SIG-M5 treated with dmso at 0.1 percent for 504 hours (cell line): ENCODE measurements around the gene CLCN1.

Experiments used
- DNase-seq: peaks from one replicate; lab custom pipeline; 2025; ENCODE audit not compliant: unreplicated experiment; lab: John Stamatoyannopoulos, UW

CLCN1 gene

DNA sequence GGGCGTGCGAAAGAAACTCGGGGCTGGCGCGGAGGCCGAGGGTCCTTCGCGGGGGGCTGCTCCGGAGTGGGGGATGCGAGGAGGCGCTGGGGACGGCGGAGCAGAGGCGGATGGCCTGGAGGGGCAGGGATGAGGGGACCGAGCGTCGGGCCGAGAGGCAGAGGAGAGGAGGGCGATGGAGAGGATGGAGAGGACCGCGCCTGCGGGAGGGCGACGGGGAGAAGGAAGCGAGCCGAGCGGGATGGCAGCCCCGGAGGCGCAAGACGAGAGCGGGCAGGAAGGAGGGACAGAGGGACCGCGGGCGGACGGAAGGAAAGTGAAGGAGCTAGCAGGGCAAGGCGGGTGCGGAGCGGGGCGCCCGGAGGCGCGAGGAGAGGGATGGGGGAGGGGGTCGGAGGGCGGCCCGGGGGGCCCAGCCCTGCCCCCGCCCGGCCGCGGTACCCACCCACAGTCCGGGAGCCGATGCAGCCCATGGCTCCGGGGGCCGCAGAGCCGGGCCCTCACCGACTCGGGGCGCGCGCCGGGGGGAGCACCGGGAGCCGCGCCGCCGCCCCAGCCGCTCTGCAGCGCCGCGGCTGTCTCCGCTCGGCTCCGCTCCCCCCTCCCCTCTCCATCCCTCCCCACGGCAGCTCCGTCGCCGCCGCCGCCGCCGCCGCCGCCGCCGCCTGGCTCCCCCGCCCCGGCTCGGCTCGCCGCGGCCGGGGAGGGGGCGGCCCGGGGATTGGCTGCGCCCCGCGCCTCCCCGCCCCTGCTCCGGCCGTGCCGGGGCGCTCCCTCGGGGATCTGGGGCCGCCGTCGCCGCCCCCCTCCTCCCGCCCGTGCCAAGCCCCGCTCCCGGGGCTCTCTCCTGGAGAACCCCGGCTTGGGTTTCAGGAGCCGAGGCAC, 46.5 kb downstream of the CLCN1 start, which contains the start of gene FAM131B:
Gene FAM131B, minus strand, starts transcription at position 583 of the 885 bp plus-strand sequence. Its CDS starts 110 bp downstream, at position 473.
- DNase-seq, result no peak

DNA sequence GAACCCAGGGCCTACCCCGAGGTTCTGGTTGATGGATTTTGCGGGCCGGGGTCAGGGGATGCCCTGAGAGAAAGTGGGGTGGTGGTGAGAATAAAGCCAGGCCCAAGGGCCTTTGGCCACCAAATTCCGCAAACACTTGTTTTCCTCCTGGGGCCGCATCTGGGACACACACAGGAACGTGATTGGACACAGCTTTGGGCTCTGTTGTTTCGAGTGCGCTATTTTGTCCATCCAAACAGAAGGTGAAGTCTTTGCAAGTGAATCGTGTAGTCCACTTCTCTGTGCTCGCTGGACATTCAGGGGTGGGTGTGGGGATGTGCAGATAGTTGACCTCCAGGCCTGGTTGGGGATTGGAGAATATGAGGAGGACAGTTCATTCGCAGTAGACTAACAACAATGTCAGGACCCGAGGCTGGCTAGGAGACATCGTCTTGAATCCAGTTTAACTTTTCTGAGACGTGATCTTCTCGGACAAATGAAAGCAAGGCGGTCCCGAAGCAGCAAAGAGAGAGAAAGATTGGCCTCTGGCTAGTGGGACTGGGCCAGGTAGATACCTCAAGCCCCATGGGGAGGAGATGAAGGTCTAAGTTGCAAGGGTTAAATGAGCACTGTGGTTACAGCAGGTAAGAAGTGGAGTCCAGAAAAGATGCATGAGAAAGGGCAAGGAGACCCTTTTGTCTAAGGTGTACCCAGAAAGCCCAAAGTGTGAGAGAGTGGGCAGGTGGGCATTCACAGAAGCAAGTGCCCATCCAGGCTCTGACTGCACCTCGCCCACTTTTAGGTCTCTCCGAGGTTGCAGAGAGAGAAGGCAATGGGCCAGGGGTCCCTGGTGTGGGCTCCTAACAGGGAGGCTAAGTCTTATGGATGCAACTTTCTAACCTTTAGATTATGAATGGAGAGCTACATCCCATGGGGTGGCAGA, 47.4 kb downstream of the CLCN1 start:
- DNase-seq, result no peak

DNA sequence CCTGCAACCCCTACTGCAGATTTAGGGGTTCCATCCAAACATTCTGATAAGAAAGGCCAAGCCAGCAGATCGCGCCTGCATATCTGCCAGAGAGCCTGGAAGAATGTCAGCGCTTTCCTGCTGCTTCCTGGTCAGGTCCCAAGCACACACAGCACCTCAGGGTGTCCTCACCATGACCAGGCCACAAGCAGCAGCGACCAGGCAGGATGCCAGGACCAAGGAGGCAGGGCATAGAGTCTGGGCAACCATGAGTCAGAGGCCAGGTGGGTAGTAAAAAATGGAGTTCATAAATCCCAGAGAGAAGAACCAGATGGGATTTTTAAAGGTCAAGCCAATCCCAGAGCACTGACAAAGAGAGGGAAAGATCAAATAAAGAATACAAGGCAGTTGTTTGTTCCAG, 52.1 kb downstream of the CLCN1 start:
- no peak for DNase-seq

DNA sequence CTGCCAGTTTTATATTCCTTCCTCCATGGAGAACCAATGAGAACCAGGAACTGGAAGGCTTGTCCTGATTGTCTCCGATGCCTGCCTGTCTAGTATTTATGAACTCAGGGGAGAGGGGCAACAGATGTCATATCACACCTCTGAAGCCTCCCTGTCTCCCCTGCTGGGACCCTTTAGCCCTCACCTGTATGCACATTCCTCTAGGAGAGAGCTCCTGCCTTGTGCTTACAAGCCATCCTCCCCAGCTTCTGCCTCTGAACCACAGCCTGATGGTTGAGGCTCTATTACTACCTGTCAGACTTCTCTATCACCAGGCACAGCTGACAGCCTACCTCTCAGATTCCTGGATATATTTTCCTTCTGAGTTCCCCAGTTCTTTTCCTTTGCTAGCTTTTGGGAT, 52.5 kb downstream of the CLCN1 start:
- DNase-seq, result no peak

DNA sequence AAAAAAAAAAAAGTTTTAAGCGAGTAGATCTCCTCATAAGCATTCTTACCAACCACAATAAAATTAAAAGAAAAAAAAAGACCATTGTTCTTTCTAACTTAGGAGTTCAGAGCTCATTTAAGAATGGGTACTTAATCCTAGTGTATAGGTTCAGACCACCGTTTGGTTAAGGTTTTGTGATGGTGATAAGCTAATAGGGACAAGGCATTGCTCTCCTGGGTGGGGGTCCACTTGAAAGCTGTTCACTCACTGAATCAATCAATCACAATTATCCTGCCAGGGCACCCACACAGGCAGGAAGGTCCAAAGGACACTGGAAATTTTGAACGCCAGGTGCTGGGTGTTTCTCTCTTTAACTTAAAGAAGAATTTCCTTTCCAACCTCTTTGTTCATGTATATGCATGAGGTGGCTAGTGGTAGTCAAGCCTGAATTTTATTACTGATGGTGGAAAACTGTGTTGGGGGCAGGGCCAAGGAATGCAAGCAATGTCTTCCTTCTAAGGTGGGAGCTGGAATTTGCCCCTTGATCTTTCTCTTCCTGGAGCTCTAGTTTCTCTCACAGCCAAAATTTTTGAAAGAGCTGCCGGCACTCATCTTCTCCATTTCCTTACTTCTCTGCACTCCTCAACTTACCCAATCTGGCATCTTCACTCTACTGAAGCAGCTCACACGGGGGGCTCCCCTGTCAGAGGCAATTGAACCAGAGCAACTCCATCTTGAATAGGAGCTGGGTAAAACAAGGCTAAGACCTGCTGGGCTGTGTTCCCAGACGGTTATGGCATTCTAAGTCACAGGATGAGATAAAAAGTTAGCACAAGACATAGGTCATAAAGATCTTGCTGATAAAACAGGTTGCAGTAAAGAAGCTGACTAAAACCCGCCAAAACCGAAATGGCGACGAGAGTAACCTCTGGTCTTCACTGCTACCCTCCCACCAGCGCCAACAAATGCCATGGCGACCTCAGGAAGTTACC, 54.1 kb downstream of the CLCN1 start:
- DNase-seq, result no peak

DNA sequence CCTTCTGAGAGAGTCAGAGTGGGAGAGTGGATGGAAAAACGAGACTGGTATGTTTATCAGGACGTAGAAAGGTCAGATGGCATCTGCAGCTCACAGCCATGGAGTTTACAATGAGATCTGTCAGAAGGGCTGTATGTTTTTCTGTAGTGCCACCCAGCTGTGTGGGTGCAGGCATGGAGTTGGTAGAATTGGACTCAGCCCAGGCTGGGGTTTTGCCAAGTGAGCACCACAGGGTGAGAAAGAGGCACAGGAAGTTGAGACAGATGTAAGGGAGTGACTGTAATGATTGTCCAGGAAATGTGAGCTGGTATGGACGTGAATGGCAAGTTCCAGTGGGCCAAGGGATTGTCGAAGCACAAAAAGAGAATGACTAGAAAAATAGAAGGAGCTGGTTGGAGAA, 56.2 kb downstream of the CLCN1 start:
- peak; percentile 60 for DNase-seq

DNA sequence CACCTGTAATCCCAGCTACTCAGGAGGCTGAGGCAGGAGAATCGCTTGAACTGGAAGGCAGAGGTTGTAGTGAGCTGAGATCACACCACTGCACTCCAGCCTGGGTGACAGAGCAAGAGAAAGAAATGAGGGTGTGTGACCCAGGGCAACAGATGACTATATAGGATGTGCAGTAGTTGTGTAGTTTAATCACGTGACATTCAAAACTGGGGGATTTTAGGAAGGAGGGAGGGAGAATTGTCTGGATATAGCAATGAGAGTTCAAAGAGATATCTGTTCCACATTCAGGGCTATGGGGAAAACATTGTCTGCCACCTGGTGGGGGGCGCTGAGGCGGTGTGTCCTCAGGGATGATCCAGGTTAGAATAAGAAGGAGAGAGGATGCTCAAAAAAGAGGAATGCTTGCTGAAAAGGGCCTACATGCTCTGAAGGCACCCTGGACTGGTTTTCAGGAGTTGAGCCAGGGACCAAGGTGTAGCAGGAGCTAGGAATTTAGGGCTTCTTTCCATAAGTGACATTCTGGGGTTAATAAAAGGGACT, 57.4 kb downstream of the CLCN1 start:
- DNase-seq, result no peak

DNA sequence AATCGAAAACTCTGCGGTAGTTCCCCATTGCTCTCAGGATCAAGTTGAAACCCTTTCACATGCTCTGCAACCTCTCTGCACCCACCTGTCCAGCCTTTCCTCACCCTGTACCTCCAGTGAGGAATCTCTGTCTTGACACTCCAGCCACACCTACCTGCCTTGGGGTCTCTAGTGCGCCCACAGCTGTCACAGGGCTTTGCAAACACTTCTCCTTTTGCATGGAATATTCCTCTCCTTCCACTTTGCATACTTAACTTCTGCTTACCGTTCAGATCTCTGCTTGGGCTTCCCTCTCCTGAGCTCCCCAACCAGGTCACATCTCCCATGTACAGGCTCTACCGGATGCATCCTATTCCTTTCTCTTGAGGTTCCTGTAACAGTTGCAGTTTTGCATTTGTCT, 58.6 kb downstream of the CLCN1 start:
- peak; percentile 61 for DNase-seq

DNA sequence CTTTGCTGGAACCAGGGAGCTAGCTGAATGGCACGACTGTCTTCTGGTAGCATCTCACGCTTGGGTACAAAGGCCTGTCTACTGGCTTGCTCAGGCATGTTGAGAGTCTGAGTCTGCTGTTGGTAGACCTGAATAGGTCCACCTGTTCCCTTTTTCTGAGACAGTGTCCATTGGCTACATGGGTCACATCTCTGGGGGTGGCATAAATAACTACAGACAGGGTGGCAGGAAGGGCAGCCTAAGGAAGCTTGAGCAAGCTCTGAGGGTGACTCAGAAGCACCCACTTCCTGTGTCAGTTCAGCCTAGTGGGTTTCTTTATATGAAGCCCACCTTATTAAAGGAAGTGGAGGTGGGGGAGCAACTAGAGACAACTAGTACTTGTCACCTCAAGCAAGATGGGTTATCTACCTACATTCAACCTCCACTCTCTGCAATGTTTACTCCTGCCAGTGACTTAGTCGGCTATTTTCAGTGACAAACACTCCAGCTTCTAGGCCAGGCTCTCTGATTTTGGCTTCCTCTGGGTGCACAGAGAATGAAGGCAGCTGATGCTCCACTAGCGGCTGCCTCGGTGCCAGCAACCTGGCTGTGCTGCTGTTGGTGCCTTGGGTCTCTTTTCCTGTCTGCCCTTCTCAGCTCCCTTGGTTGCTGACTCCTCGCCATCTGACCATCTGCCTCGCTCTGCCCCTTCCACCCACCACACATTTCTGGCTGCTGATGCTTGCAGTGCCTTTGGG, 59.6 kb downstream of the CLCN1 start:
- DNase-seq, result peak; percentile 93

DNA sequence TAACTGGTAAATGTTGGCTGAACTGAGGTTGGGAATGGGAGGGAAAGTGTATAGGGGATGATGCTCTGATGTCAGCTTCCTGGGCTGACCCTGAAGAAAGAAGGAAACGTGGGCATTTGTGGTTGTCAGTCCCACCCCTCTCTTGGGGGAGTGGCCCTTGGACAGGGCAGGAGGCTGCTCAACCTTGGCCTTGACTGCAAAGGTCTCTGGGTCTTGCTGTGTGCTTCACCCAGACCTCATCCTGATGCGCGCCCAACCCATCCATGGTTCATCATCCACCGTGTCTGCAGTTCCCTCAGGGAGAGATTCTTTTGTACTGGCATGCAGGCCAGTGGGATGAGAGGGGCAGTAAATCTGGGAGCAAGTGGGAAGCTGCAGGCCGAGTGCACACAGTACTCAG, 60.5 kb downstream of the CLCN1 start:
- DNase-seq, result peak; percentile 52

DNA sequence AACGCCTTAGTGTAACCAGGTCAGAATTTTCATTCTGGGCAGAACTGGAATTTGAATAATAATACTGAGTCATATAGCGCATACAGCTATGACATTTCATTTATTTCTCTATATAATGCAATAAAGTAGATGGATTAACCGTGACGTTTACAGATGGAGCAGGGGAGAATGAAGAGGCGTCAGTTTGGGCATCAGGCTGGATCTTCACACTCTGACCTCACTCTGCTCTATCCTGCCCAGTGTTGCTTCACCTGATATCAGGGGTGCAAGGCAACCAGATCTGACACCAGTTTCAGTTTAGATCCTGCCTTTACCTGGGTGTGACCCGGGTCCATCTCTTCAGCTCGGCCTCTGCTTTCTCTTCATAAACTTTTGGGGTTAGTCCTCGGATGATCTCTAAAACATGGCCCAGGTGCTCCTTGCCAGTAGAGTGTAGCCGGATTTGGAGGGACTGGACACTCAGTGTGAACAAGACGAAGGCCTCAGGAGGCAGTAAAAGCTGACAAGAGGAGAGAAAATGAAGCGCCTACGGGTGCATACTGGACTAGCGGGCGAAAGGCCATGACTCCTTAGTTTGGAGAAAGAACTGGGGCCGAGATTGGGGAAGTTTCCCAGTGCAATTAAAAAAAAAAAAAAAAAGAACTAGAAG, 63.8 kb downstream of the CLCN1 start:
- DNase-seq, result no peak

DNA sequence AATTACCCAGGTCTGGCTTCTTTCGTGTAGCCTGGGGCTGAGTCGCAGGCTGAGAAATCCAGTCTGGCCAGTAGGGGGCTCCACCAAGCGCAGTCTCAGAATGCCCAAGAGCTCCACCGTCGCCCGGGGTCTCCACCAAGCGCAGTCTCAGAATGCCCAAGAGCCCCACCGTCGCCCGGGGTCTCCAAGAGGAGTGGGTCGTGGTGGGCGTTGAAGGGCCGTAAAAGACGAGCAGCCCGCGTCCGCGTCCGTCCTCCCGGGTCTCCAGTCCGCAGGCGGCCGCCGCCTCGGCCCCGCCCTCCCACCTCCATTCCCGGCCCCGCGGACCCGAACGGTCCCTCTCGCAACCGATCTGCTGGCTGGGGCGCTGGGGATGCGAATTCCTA, 64.3 kb downstream of the CLCN1 start:
- peak; percentile 85 for DNase-seq

DNA sequence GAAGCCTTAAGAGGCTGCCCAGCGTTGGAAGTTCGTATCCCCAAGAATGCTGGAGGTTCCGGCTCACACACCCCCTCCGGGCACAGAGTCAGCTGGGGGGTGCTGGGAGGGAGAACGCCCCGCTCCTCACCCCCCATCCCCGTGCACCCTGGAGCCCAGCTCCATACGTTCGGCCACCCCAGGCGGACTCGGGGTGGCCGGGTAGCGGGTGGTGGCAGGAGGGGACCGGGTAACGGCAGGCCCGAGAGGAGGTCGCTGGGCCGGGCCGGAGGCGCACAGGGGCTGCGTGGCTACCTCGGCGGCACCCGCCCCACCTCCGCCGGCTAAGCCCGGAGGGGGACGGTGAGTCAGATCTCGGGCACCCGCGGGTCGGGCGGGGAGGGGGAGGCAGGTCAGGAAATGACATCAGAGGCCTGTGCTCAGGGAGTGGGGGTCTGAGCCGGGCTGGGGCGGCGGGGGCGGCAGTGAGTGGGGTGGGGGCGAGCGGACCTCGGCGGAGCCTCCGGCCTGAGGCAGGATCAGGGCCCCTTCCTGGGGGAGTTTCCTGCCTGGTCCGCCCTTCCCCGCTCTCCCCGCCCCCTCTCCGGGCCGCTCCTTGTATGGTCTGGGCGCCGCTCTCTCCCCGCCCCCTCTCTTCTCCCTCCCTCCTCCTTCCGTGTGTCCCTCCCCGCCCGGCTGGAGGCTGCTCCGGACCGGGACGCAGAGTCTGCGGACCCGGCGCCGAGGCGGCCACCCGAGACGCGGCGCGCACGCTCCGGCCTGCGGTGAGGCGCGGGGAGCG, 64.9 kb downstream of the CLCN1 start, which contains the start of gene ZYX:
Gene ZYX, plus strand, starts transcription at position 700 of the 781 bp plus-strand sequence. CDS start 227 bp downstream, outside the sequence.
- DNase-seq, result peak; percentile 94

DNA sequence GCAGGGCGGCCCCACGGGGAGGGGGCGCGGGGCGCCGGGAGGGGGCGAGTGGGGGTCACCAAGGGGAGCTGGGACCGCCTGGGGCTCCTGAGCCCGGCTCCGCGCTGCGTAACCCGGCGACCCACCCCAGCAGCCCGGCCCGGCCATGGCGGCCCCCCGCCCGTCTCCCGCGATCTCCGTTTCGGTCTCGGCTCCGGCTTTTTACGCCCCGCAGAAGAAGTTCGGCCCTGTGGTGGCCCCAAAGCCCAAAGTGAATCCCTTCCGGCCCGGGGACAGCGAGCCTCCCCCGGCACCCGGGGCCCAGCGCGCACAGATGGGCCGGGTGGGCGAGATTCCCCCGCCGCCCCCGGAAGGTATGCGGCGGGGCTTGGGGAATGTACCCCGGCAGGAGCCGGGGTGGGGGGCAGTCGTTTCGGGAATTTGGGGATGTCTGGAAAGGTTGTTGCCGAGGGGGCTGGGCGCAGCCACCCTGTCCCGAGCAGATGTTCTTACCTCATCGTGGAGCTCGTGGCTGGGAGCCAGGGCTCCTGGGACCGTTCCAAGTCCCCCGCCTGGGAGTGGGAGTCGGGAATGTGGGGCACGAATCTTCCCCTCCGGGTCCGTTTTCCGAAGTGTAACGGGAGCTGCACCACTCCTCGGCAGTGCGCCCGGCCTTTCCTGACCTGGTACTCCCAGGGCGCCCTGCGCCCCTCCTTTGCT, 65.7 kb downstream of the CLCN1 start:
- no peak for DNase-seq

DNA sequence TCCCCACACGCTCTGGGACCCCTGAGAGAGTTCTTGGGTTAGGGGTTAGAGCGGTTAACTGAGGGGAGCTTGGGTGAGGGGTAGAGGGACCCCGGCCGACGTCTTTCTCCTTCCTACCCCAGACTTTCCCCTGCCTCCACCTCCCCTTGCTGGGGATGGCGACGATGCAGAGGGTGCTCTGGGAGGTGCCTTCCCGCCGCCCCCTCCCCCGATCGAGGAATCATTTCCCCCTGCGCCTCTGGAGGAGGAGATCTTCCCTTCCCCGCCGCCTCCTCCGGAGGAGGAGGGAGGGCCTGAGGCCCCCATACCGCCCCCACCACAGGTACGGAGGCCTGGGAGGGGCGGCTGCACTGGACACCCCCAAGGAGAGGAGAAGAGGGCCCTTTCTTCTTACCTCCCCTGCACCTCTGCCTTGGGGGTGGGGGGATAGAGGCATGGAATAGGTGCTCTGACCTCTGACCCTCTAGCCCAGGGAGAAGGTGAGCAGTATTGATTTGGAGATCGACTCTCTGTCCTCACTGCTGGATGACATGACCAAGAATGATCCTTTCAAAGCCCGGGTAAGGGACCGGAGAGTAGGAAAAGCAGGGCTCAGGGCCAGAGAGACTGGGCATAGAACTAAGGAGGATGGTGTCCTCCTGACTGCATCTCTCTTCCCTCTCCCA, 66.3 kb downstream of the CLCN1 start:
- DNase-seq, result no peak

DNA sequence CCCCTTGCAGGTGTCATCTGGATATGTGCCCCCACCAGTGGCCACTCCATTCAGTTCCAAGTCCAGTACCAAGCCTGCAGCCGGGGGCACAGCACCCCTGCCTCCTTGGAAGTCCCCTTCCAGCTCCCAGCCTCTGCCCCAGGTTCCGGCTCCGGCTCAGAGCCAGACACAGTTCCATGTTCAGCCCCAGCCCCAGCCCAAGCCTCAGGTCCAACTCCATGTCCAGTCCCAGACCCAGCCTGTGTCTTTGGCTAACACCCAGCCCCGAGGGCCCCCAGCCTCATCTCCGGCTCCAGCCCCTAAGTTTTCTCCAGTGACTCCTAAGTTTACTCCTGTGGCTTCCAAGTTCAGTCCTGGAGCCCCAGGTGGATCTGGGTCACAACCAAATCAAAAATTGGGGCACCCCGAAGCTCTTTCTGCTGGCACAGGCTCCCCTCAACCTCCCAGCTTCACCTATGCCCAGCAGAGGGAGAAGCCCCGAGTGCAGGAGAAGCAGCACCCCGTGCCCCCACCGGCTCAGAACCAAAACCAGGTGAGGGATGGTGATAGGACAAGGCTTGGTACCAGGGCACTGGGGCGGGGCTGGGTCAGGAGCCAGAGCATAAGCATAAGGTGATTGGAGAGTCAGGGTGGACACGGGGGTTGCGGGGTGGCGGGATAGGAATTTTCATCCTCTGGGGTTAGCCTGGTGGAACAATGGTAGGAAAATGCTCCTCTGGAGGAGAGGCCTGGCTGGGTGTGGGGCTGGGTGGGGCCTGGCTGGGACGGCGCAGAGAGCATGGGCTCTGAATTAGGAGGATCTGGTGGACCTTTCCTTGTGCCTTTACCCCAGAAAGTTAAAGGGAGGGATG, 67.1 kb downstream of the CLCN1 start:
- no peak for DNase-seq
